KOPT-K1 (cell line): ENCODE results near the gene PTRH1.

Source experiments
- H3K27ac ChIP-seq: fragments of 200-600 bp; sonication (generic); 2 replicates; pipeline ENCODE4 v1.5.1; 2016; ENCODE audit warnings: antibody characterized with exemption, mild to moderate bottlenecking, low read depth, low read length; ENCODE audit not compliant: poor library complexity, severe bottlenecking
- H3K36me3 ChIP-seq: fragments of 200-600 bp; sonication (generic); 2 replicates; pipeline ENCODE4 v1.5.1; 2017; ENCODE audit warnings: antibody characterized with exemption, mild to moderate bottlenecking, low read length, moderate library complexity; ENCODE audit not compliant: insufficient read depth
- H3K9me3 ChIP-seq: fragments of 200-600 bp; sonication (generic); 2 replicates; pipeline ENCODE4 v1.5.1; 2017; ENCODE audit warnings: antibody characterized with exemption, low read length, mild to moderate bottlenecking; ENCODE audit not compliant: insufficient read depth, poor library complexity, severe bottlenecking

Gene PTRH1

GRCh38 chr9:127714951-127715469 lies 453 bp downstream of the PTRH1 start:
- Histone ChIP-seq H3K36me3 (no peaks in the 10 kb centered on the region), H3K27ac (peak overlapping the region; percentile 39), H3K9me3 (no peaks in the 10 kb centered on the region)

GRCh38 chr9:127714020-127714750 lies 1.3 kb downstream of the PTRH1 start:
- Histone ChIP-seq H3K27ac (no peak overlapping the region), H3K36me3 (no peaks in the 10 kb centered on the region), H3K9me3 (no peaks in the 10 kb centered on the region)

- no peaks in the 10 kb centered on the region for H3K36me3 ChIP-seq
- H3K27ac ChIP-seq, result no peak overlapping the region
- H3K9me3 ChIP-seq, result no peaks in the 10 kb centered on the region
Measured at GRCh38 chr9:127712867-127713266, 2.6 kb downstream of the PTRH1 start.

GRCh38 chr9:127712371-127712770 lies 3.1 kb downstream of the PTRH1 start:
- no peak overlapping the region for H3K27ac ChIP-seq

GRCh38 chr9:127711831-127712274 lies 3.6 kb downstream of the PTRH1 start:
- Histone ChIP-seq H3K27ac (no peak overlapping the region), H3K9me3 (no peaks in the 10 kb centered on the region), H3K36me3 (no peaks in the 10 kb centered on the region)

More at GRCh38 chr9:127712371-127712770, 3.1 kb downstream of the PTRH1 start:
- Histone ChIP-seq H3K36me3 (no peaks in the 10 kb centered on the region), H3K9me3 (no peaks in the 10 kb centered on the region)

GRCh38 chr9:127711226-127711701 lies 4.2 kb downstream of the PTRH1 start:
- Histone ChIP-seq H3K36me3 (no peaks in the 10 kb centered on the region), H3K9me3 (no peaks in the 10 kb centered on the region), H3K27ac (no peak overlapping the region)

GRCh38 chr9:127710204-127710783 lies 5.2 kb downstream of the PTRH1 start:
- H3K9me3 ChIP-seq, result no peaks in the 10 kb centered on the region
- H3K36me3 ChIP-seq, result no peaks in the 10 kb centered on the region
- no peak overlapping the region for H3K27ac ChIP-seq

GRCh38 chr9:127708952-127709587 lies 6.4 kb downstream of the PTRH1 start:
- no peak overlapping the region for H3K27ac ChIP-seq
- H3K36me3 ChIP-seq, result no peaks in the 10 kb centered on the region
- no peaks in the 10 kb centered on the region for H3K9me3 ChIP-seq

GRCh38 chr9:127707766-127708165 lies 7.7 kb downstream of the PTRH1 start:
- Histone ChIP-seq H3K36me3 (no peaks in the 10 kb centered on the region), H3K27ac (no peak overlapping the region), H3K9me3 (no peaks in the 10 kb centered on the region)

GRCh38 chr9:127706836-127707241 lies 8.6 kb downstream of the PTRH1 start, which contains the start of gene CFAP157:
Gene CFAP157, plus strand, starts transcription at chr9:127706988. Its CDS starts 44 bp downstream, at chr9:127707032.
- Histone ChIP-seq H3K9me3 (no peaks in the 10 kb centered on the region), H3K27ac (no peak within 1 kb of the TSS), H3K36me3 (no peaks in the 10 kb centered on the region)

GRCh38 chr9:127705577-127706379 lies 9.7 kb downstream of the PTRH1 start:
- Histone ChIP-seq H3K36me3 (no peaks in the 10 kb centered on the region), H3K27ac (no peak overlapping the region), H3K9me3 (no peaks in the 10 kb centered on the region)

- no peaks in the 10 kb centered on the region for H3K9me3 ChIP-seq
- H3K36me3 ChIP-seq, result no peaks in the 10 kb centered on the region
- no peak overlapping the region for H3K27ac ChIP-seq
Measured at GRCh38 chr9:127703289-127703946, 12.0 kb downstream of the PTRH1 start.

GRCh38 chr9:127700594-127701255 lies 14.7 kb downstream of the PTRH1 start:
- Histone ChIP-seq H3K27ac (no peak overlapping the region), H3K36me3 (no peaks in the 10 kb centered on the region)

GRCh38 chr9:127700140-127700539 lies 15.3 kb downstream of the PTRH1 start:
- Histone ChIP-seq H3K27ac (no peak overlapping the region), H3K36me3 (no peaks in the 10 kb centered on the region)

More at GRCh38 chr9:127700594-127701255, 14.7 kb downstream of the PTRH1 start:
- no peaks in the 10 kb centered on the region for H3K9me3 ChIP-seq

More at GRCh38 chr9:127700140-127700539, 15.3 kb downstream of the PTRH1 start:
- H3K9me3 ChIP-seq, result no peaks in the 10 kb centered on the region
